HG02588 (cell line): ENCODE measurements around the gene NAXD.

Experiments
- ATAC-seq: cut with Tn5 transposase; IDR thresholded peaks from one replicate; pipeline ENCODE4 v1.9.1; 2021; ENCODE audit warnings: mild to moderate bottlenecking, moderate library complexity; ENCODE audit not compliant: unreplicated experiment

Gene NAXD

GRCh38 chr13:110643324-110643723 lies 28.0 kb downstream of the NAXD start:
- ATAC-seq: no peak

- no peak for ATAC-seq
Observed at GRCh38 chr13:110643768-110644421, 28.6 kb downstream of the NAXD start.

GRCh38 chr13:110644892-110645521 lies 29.7 kb downstream of the NAXD start:
- peak; percentile 75 for ATAC-seq

GRCh38 chr13:110645750-110646149 lies 30.4 kb downstream of the NAXD start:
- ATAC-seq: no peak

- ATAC-seq: no peak
Observed at GRCh38 chr13:110646442-110647364, 31.4 kb downstream of the NAXD start.

GRCh38 chr13:110647365-110647737 lies 32.0 kb downstream of the NAXD start:
- ATAC-seq: no peak

- ATAC-seq: no peak
Observed at GRCh38 chr13:110648146-110648819, 32.9 kb downstream of the NAXD start.

GRCh38 chr13:110648848-110649421 lies 33.6 kb downstream of the NAXD start:
- no peak for ATAC-seq

GRCh38 chr13:110649551-110649950 lies 34.2 kb downstream of the NAXD start:
- no peak for ATAC-seq

GRCh38 chr13:110650436-110650835 lies 35.1 kb downstream of the NAXD start:
- ATAC-seq: no peak

GRCh38 chr13:110651271-110651670 lies 35.9 kb downstream of the NAXD start:
- no peak for ATAC-seq

GRCh38 chr13:110651726-110652230 lies 36.4 kb downstream of the NAXD start:
- ATAC-seq: no peak

- no peak for ATAC-seq
Observed at GRCh38 chr13:110652231-110652730, 36.9 kb downstream of the NAXD start.

GRCh38 chr13:110652764-110653163 lies 37.4 kb downstream of the NAXD start:
- no peak for ATAC-seq

GRCh38 chr13:110653271-110653670 lies 37.9 kb downstream of the NAXD start:
- ATAC-seq: no peak

- ATAC-seq: no peak
Observed at GRCh38 chr13:110653851-110654250, 38.5 kb downstream of the NAXD start.

- ATAC-seq: no peak
Observed at GRCh38 chr13:110657196-110657595, 41.9 kb downstream of the NAXD start.

GRCh38 chr13:110658218-110658911 lies 43.0 kb downstream of the NAXD start:
- peak; percentile 85 for ATAC-seq

GRCh38 chr13:110661256-110661655 lies 45.9 kb downstream of the NAXD start:
- ATAC-seq: no peak

- no peak for ATAC-seq
Observed at GRCh38 chr13:110662091-110662490, 46.7 kb downstream of the NAXD start.
